Esophagus squamous epithelium (tissue), 5 donors: Measurements from ENCODE around the gene CDIP1. TPM values are rescaled to one million over a fixed set of nuclear protein-coding genes. Genes with fewer than 3 reads are reported as not detected.
A peak's percentile ranks its signal among the peaks of the same experiment; 100 is the strongest.

Source experiments
- DNase-seq: peaks from one replicate; lab custom pipeline; 2025; lab: John Stamatoyannopoulos, UW
- H3K27ac ChIP-seq, 4 donors: fragments of 200-600 bp; sonication (generic); one replicate each; pipeline ENCODE4 v1.5.1; 2016 to 2019; ENCODE audit warnings: mild to moderate bottlenecking in 1 of 4
- H3K27me3 ChIP-seq, 4 donors: fragments of 200-600 bp; sonication (generic); 1 replicate in 3 of 4; 2 replicates in 1 of 4; pipeline versions ENCODE4 v1.5.1 to v1.6.0; 2017 to 2021; ENCODE audit warnings: antibody characterized with exemption in 1 of 4
- H3K36me3 ChIP-seq, 3 donors: fragments of 200-600 bp; sonication (generic); one replicate each; pipeline ENCODE4 v1.5.1; 2016 to 2019
- H3K4me1 ChIP-seq, 3 donors: fragments of 200-600 bp; sonication (generic); one replicate each; pipeline ENCODE4 v1.5.1; 2017 to 2019
- H3K4me3 ChIP-seq, 4 donors: fragments of 200-600 bp; sonication (generic); 1 replicate in 3 of 4; 2 replicates in 1 of 4; pipeline ENCODE4 v1.5.1; 2016 to 2019; ENCODE audit warnings: mild to moderate bottlenecking in 2 of 4, moderate library complexity in 1 of 4
- H3K9me3 ChIP-seq, 3 donors: fragments of 200-600 bp; sonication (generic); one replicate each; pipeline ENCODE4 v1.5.1; 2016 to 2019
- CTCF ChIP-seq, 6 experiments: fragments of 450-650 bp in 4 of 6; fragments of 200-600 bp in 2 of 6; sonication (generic) in 2 of 6; IDR thresholded peaks; one replicate each; pipeline ENCODE4 v1.5.1; 2016 to 2019; ENCODE audit warnings: antibody characterized with exemption in 6 of 6, mild to moderate bottlenecking in 4 of 6, moderate library complexity in 4 of 6
- POLR2A ChIP-seq, 4 donors: fragments of 450-650 bp; IDR thresholded peaks; one replicate each; pipeline ENCODE4 v1.6.1; 2017; ENCODE audit warnings: antibody characterized with exemption in 4 of 4, mild to moderate bottlenecking in 4 of 4, moderate library complexity in 3 of 4
- WGBS, 2 donors: methylation state at CpG; one replicate each; pipeline ENCODE4 v1.1.5; 2018; 5-methylcytosine and 5-hydroxymethylcytosine counted together
- intact Hi-C: fragments of 100-400 bp; cut with DNase I; formaldehyde crosslinking; loops from one replicate; pipeline ENCODE4 v1.15.0; 2022
- total RNA-seq, 4 donors: library from RNA; depleted of rRNA; stranded (reverse); fragments of >200 nt; gene quantifications; one replicate each; pipeline ENCODE4 v1.1.0, GENCODE V29; 2016
- donor health status: DM: yes; HTN: yes; CAD: no.

The CDIP1 gene
- total RNA-seq, 4 donors from 2014 or later, result 10.2 to 26.5 (median 16.5) TPM

- H3K9me3 ChIP-seq, result no peaks in the 10 kb centered on the region
- H3K4me3 ChIP-seq, result no peak overlapping the region
- peaks cover 0 to 41% (median 6%) of the 10 kb centered on the region in 3 donors for H3K36me3 ChIP-seq
- peaks cover 5 to 36% (median 16%) of the 10 kb centered on the region in 3 donors for H3K4me1 ChIP-seq
- TF ChIP-seq POLR2A (IDR thresholded peaks at IDR 0.05) (no peak), CTCF (IDR thresholded peaks at IDR 0.05) (no peak)
- intact Hi-C loops, result no loop called here
- no peaks in the 10 kb centered on the region for H3K27me3 ChIP-seq
- no peak overlapping the region for H3K27ac ChIP-seq
- DNase-seq, result no peak
- WGBS, 2 donors, result 83 to 90% methylated on average over 5 of the region's 5 CpGs
These were observed 66.7 kb downstream of the CDIP1 start for GRCh38 chr16:4471869-4472268.

- intact Hi-C loops, result no loop called here
- Histone ChIP-seq H3K4me1 (peaks cover 4 to 11% (median 5%) of the 10 kb centered on the region in 3 donors), H3K27ac (no peak overlapping the region), H3K9me3 (no peaks in the 10 kb centered on the region), H3K4me3 (no peak overlapping the region), H3K36me3 (peaks cover 0 to 70% (median 6%) of the 10 kb centered on the region in 3 donors), H3K27me3 (no peaks in the 10 kb centered on the region)
- TF ChIP-seq CTCF (IDR thresholded peaks at IDR 0.05) (no peak), POLR2A (IDR thresholded peaks at IDR 0.05) (no peak)
- WGBS, 2 donors, result 55 to 84% methylated on average over 8 to 10 of the region's 10 CpGs
- no peak for DNase-seq
These were observed 69.6 kb downstream of the CDIP1 start for GRCh38 chr16:4468972-4469371.

GRCh38 chr16:4467916-4468315 is 70.7 kb downstream of the CDIP1 start:
- H3K36me3 ChIP-seq, result peaks cover 0 to 80% (median 6%) of the 10 kb centered on the region in 3 donors
- H3K4me3 ChIP-seq, result no peak overlapping the region
- intact Hi-C loops, result no loop called here
- H3K4me1 ChIP-seq, result peaks cover 0 to under 1% (median 0%) of the 10 kb centered on the region in 3 donors
- H3K9me3 ChIP-seq, result no peaks in the 10 kb centered on the region
- WGBS, 2 donors, result 92% methylated on average over 11 to 12 of the region's 16 CpGs
- H3K27ac ChIP-seq, result no peak overlapping the region
- no peak for DNase-seq
- no peak for TF ChIP-seq POLR2A (IDR thresholded peaks at IDR 0.05)
- TF ChIP-seq CTCF (IDR thresholded peaks at IDR 0.05), result no peak
- no peaks in the 10 kb centered on the region for H3K27me3 ChIP-seq

GRCh38 chr16:4465977-4466779 is 72.4 kb downstream of the CDIP1 start:
- Histone ChIP-seq H3K27me3 (no peaks in the 10 kb centered on the region), H3K36me3 (peaks cover 0 to 95% (median 6%) of the 10 kb centered on the region in 3 donors), H3K4me3 (no peak overlapping the region), H3K4me1 (no peaks in the 10 kb centered on the region), H3K9me3 (no peaks in the 10 kb centered on the region), H3K27ac (peak overlapping the region in 1 of 4 donors; percentile 52)
- no peak for TF ChIP-seq CTCF (IDR thresholded peaks at IDR 0.05)
- no peak for TF ChIP-seq POLR2A (IDR thresholded peaks at IDR 0.05)
- no peak for DNase-seq
- 74 to 91% methylated on average over 12 to 17 of the region's 32 CpGs for WGBS, 2 donors
- intact Hi-C loops, result no loop called here

GRCh38 chr16:4463522-4464163 is 74.9 kb downstream of the CDIP1 start:
- no peak for TF ChIP-seq CTCF (IDR thresholded peaks at IDR 0.05)
- no peak for TF ChIP-seq POLR2A (IDR thresholded peaks at IDR 0.05)
- no peak overlapping the region for H3K27ac ChIP-seq
- H3K36me3 ChIP-seq, result peaks cover 0 to 98% (median under 1%) of the 10 kb centered on the region in 3 donors
- H3K4me1 ChIP-seq, result peaks cover 0 to 9% (median 4%) of the 10 kb centered on the region in 3 donors
- DNase-seq, result no peak
- WGBS, 2 donors, result 64 to 80% methylated on average over 8 to 15 of the region's 22 CpGs
- no peak overlapping the region for H3K4me3 ChIP-seq
- intact Hi-C loops, result no loop called here
- H3K9me3 ChIP-seq, result no peaks in the 10 kb centered on the region
- H3K27me3 ChIP-seq, result no peaks in the 10 kb centered on the region
